Measurements from ENCODE around the gene SLC35F5.

- TF ChIP-seq CTCF (conservative IDR thresholded peaks at IDR 0.05; ENCODE audit: low read depth, low read length): no peak
- no peak for TF ChIP-seq EZH2 (IDR thresholded peaks at IDR 0.05; ENCODE audit: borderline replicate concordance, low read depth, low read length, poor library complexity, severe bottlenecking)
These were observed 63.6 kb downstream of the SLC35F5 start for GRCh38 chr2:113692698-113693428.

All from A673 (cell line).